ENCODE data around the gene OR51Q1.

OR51Q1 gene, protein sequence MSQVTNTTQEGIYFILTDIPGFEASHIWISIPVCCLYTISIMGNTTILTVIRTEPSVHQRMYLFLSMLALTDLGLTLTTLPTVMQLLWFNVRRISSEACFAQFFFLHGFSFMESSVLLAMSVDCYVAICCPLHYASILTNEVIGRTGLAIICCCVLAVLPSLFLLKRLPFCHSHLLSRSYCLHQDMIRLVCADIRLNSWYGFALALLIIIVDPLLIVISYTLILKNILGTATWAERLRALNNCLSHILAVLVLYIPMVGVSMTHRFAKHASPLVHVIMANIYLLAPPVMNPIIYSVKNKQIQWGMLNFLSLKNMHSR

GRCh38 chr11:5421811-5422210 is at the start of gene OR51Q1:
OR51Q1 (plus strand) TSS chr11:5422111; CDS start chr11:5422201, 90 bp downstream.
- DNase-seq (ENCODE audit: low read depth in 2 of 2), result no peak

- peak in 1 of 2 experiments; percentile 17 for DNase-seq (ENCODE audit: low read depth in 2 of 2)
Observed at GRCh38 chr11:5380740-5381342, 41.1 kb upstream of the OR51Q1 start.

- no peak for DNase-seq (ENCODE audit: low read depth in 2 of 2)
Observed at GRCh38 chr11:5383576-5383975, 38.3 kb upstream of the OR51Q1 start, which contains the start of gene OR51M1. OR51M1 (plus strand) TSS chr11:5383812; CDS start chr11:5389399, 5,587 bp downstream.

- DNase-seq (ENCODE audit: low read depth in 2 of 2), result no peak
Observed at GRCh38 chr11:5384335-5384734, 37.6 kb upstream of the OR51Q1 start.

DNA sequence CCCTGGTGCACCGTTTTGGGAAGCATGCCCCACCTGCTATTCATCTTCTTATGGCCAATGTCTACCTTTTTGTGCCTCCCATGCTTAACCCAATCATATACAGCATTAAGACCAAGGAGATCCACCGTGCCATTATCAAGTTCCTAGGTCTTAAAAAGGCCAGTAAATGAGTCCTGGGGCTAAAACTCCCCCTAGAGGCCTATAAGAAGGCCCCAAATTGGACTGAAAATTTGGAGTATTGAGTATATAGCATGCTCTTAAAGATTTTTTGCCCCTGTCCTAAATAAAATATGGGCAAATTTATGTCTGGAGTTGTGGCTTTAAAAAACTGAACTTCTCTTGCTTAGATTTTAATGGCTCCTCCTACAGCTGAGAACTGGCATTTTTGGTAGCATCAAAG is 31.7 kb upstream of the OR51Q1 start:
- DNase-seq (ENCODE audit: low read depth in 2 of 2), result no peak

DNA sequence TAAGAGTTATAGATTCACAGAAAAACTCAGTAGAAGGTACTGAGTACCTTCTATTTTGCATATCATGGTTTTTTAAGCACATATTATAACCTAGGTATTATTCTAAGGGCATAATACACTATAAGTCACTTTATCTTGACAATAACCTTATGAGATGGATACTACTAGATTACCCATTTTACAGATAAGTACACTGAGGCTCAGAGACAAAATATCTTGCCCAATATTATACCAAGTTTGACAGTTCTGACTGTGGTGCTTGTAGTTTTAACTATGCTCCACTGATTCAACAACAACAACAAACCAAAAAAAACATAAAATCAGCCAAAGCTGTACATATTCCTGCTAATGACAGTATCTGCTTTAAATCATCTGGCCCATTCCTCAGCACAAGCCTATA is 27.8 kb upstream of the OR51Q1 start:
- no peak for DNase-seq (ENCODE audit: low read depth in 2 of 2)

GRCh38 chr11:5398936-5399335 is 23.0 kb upstream of the OR51Q1 start:
- DNase-seq (ENCODE audit: low read depth in 2 of 2), result no peak

- no peak for DNase-seq (ENCODE audit: low read depth in 2 of 2)
Observed at GRCh38 chr11:5405173-5405572, 16.7 kb upstream of the OR51Q1 start.

- no peak for DNase-seq (ENCODE audit: low read depth in 2 of 2)
Observed at GRCh38 chr11:5420993-5421392, 918 bp upstream of the OR51Q1 start.

DNA sequence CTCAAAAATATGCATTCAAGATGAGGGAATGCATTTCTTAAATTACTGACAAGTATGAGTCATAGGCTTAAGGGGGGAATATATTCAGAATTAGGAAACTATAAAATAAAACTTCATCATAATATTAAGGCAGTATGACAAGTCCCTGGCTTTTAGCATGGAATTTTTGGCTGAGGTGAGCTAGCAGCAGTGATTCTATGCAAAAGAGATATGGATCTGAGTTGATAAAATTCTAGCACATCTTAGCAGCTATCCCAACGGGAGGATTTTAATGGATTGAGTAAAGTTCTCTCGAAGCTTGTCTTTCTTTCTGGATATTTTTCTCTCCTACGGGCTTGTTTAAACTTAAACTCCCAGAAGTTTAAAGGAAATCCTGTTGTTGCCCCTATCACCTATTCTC is 1.2 kb downstream of the OR51Q1 start:
- DNase-seq (ENCODE audit: low read depth in 2 of 2), result no peak

DNA sequence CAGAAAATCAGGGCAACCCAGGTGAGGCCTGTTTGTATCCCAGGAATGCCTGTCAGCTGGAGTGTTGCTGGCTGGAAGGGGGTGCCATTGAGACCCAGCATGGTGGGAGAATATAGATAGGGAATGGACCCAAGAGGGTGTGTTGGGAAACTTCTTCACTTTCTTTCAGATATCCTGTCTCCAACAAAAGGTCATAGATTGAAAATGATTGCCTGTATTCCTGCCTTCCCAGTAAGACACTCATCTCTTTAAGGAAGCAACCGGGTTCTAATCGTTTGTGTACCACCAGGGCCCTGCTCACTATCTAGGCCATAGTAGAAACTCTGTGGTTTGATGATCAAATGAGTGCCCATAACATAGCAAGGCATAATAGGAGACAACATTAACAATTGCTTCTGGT is 19.5 kb downstream of the OR51Q1 start, which contains the start of gene OR51I1:
Gene OR51I1, minus strand, starts transcription at position 101 of the 400 bp plus-strand sequence. Its CDS starts 0 bp downstream, at position 101.
- DNase-seq (ENCODE audit: low read depth in 2 of 2), result no peak

DNA sequence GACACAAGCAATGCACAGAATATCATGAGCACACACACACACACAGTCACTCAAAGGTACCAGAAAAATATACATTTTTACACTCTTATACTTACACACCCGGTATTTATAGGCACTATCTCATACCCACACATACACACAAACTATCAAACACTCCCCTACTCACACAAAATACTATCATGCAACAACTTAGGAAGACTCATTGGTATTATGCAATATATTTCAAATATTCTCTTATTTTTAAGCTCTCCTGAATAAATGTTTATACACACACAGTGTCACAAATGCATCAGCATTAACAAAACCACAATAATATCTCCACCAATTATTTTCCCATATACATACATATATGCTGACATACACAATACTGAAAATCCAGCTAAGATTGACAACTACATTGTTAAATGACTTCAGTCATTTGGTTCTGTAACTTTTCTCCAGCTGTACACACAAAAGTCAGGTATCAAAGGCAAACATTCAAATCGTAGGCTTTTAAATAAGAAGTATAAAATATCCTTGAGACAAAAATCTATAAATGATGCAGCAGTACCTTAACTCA is 22.0 kb downstream of the OR51Q1 start:
- no peak for DNase-seq (ENCODE audit: low read depth in 2 of 2)

- DNase-seq (ENCODE audit: low read depth in 2 of 2), result no peak
Observed at GRCh38 chr11:5449023-5449422, 27.1 kb downstream of the OR51Q1 start, which contains the start of gene OR51I2. OR51I2 (plus strand) TSS chr11:5449323; CDS start chr11:5453489, 4,166 bp downstream.

DNA sequence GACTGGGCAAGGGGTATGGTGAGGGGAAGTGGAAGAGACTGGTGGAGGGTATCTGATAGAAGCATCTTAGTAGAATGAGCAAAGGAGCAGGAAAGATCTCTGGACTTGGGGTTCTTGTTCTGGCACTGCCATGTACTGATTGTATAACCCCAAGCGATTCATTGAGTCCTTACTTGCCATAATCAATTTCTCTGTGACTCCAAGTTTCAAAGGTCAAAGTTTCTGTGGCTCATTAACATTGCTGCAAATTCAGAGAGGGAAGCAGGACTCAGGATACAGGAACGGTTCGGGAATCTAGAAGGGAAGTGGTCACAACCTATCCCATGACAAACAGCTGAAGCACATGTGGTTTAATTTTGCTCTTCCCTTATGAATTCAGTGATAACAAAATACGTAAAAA is 27.5 kb downstream of the OR51Q1 start:
- no peak for DNase-seq (ENCODE audit: low read depth in 2 of 2)

GRCh38 chr11:5460983-5461621 is 39.2 kb downstream of the OR51Q1 start:
- DNase-seq (ENCODE audit: low read depth in 2 of 2), result no peak

GRCh38 chr11:5467527-5467926 is 45.6 kb downstream of the OR51Q1 start:
- no peak for DNase-seq (ENCODE audit: low read depth in 2 of 2)
